DOHH2 (cell line): ENCODE data around the gene VTI1A.

ENCODE experiments used
- H3F3A ChIP-seq: fragments of 200-600 bp; sonication (generic), shearing (Covaris generic); 2 replicates; pipeline ENCODE4 v1.6.0; 2016; ENCODE audit warnings: antibody characterized with exemption, mild to moderate bottlenecking; ENCODE audit not compliant: control insufficient read depth, insufficient read depth
- H3K27ac ChIP-seq: fragments of 200-600 bp; sonication (generic); 2 replicates; pipeline ENCODE4 v1.5.1; 2014; ENCODE audit warnings: low read depth, mild to moderate bottlenecking, low read length, moderate library complexity
- H3K27me3 ChIP-seq: fragments of 200-600 bp; sonication (generic); 2 replicates; pipeline ENCODE4 v1.6.1; 2014; ENCODE audit warnings: mild to moderate bottlenecking, low read length, mixed read lengths; ENCODE audit not compliant: control insufficient read depth
- H3K36me3 ChIP-seq: fragments of 200-600 bp; sonication (generic); 2 replicates; pipeline ENCODE4 v1.6.1; 2014; ENCODE audit warnings: mild to moderate bottlenecking, low read length, moderate library complexity, mixed read lengths; ENCODE audit not compliant: control insufficient read depth
- H3K4me1 ChIP-seq: fragments of 200-600 bp; sonication (generic); 2 replicates; pipeline ENCODE4 v1.6.1; 2014; ENCODE audit warnings: mild to moderate bottlenecking, low read length, mixed read lengths; ENCODE audit not compliant: control insufficient read depth
- H3K4me2 ChIP-seq: fragments of 200-600 bp; sonication (generic); 2 replicates; pipeline ENCODE4 v1.6.0; 2014; ENCODE audit warnings: mild to moderate bottlenecking, low read length, moderate library complexity
- H3K4me3 ChIP-seq: fragments of 200-600 bp; sonication (generic); 2 replicates; pipeline ENCODE4 v1.5.1; 2014; ENCODE audit warnings: mild to moderate bottlenecking, low read length, mixed read lengths
- H3K79me2 ChIP-seq: fragments of 200-600 bp; sonication (generic); 2 replicates; pipeline ENCODE4 v1.6.1; 2014; ENCODE audit warnings: mild to moderate bottlenecking, low read length, mixed read lengths; ENCODE audit not compliant: control insufficient read depth
- H3K9me2 ChIP-seq: fragments of 200-600 bp; sonication (generic); replicated peaks from 2 replicates; pipeline ENCODE4 v1.6.1; 2014; ENCODE audit warnings: mild to moderate bottlenecking, low read length, mixed read lengths; ENCODE audit not compliant: control insufficient read depth
- H3K9me3 ChIP-seq: fragments of 200-600 bp; sonication (generic); 2 replicates; pipeline ENCODE4 v1.6.1; 2014; ENCODE audit warnings: antibody characterized with exemption, low read length, mixed read lengths; ENCODE audit not compliant: control insufficient read depth, insufficient read depth
- H4K20me1 ChIP-seq: fragments of 200-600 bp; sonication (generic); 2 replicates; pipeline ENCODE4 v1.6.0; 2014; ENCODE audit warnings: low read depth, mild to moderate bottlenecking, antibody characterized with exemption, low read length, moderate library complexity; ENCODE audit not compliant: control insufficient read depth, insufficient read depth
- EZH2phosphoT487 ChIP-seq: fragments of 200-600 bp; sonication (generic); IDR thresholded peaks from 2 replicates; pipeline ENCODE4 v1.6.1; 2017; ENCODE audit warnings: borderline replicate concordance, mild to moderate bottlenecking, antibody characterized with exemption, low read length, moderate library complexity, mixed read lengths
- TF ChIP-seq, protein P1 (sequence below): fragments of 200-600 bp; sonication (generic); IDR thresholded peaks from one replicate; pipeline ENCODE4 v1.5.1; 2014; ENCODE audit warnings: antibody characterized with exemption, mild to moderate bottlenecking, low read depth, low read length; ENCODE audit not compliant: poor library complexity, severe bottlenecking

VTI1A gene

DNA sequence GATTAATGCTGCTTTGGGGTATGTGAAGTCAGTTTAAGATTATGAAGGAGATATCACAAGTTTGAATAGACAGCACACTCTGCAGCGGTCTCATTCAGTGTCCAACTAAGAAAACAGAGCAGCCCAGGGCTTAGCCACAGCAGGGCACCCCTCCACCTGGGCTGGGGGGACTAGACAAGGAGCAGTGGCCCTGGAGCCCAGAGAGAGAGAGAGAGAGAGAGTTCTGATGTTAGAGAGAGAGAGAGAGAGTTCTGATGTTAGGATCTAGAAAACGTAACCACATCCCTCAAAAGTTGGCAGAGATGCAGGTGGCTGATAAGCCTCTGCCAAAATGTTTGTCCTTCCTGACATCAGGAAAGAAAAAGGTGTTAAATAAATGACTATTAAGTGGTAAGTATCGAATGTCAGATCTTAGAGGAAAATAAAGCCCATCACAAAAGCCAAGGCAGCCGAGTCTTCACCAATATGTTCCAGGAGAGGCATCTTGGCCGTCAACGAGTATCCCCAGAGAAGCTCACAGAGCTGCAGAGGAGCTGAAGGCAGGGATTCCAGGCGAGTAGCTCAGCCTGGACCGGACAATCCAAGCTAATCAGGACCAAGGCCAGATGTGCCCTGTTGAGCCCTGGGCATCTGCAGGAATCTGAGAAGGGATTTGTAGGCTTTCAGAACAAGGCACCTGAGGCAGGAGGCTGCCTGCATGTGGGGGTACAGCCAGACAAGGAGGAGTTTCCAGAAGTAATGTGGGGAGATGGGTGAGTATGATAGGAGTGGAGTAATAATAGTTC, 352.9 kb downstream of the VTI1A start:
- Histone ChIP-seq H3K4me1 (no peaks in the 10 kb centered on the region), H3K27ac (no peak overlapping the region), H3K79me2 (no peaks in the 10 kb centered on the region), H3K27me3 (no peaks in the 10 kb centered on the region), H3K36me3 (no peaks in the 10 kb centered on the region), H4K20me1 (no peaks in the 10 kb centered on the region), H3K9me3 (no peaks in the 10 kb centered on the region), H3F3A (no peaks in the 10 kb centered on the region), H3K4me2 (no peak overlapping the region), H3K9me2 (no peaks in the 10 kb centered on the region), H3K4me3 (no peak overlapping the region)
- no peak for TF ChIP-seq EZH2phosphoT487
- TF ChIP-seq, protein P1, sequence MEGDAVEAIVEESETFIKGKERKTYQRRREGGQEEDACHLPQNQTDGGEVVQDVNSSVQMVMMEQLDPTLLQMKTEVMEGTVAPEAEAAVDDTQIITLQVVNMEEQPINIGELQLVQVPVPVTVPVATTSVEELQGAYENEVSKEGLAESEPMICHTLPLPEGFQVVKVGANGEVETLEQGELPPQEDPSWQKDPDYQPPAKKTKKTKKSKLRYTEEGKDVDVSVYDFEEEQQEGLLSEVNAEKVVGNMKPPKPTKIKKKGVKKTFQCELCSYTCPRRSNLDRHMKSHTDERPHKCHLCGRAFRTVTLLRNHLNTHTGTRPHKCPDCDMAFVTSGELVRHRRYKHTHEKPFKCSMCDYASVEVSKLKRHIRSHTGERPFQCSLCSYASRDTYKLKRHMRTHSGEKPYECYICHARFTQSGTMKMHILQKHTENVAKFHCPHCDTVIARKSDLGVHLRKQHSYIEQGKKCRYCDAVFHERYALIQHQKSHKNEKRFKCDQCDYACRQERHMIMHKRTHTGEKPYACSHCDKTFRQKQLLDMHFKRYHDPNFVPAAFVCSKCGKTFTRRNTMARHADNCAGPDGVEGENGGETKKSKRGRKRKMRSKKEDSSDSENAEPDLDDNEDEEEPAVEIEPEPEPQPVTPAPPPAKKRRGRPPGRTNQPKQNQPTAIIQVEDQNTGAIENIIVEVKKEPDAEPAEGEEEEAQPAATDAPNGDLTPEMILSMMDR, result no peak

DNA sequence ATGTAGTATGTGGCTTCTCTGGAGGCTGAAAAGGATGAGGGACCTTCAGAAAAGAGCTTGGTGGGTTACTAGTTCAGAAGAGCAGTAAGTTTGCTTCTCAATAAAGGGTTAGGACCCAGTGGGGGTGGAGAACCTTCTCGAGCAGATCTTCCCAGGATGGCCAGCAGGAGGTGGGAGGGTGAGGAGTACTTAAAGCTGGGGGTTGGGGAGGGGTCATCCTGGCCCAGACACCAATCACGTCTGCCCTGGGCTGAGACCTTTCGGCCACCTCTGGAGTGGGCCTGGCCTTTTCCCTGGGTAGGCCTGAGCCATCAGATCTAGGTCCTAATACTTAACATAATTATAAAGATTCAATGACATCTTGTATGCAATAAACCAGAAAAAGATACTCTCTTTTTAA, 354.0 kb downstream of the VTI1A start:
- no peaks in the 10 kb centered on the region for H3K9me3 ChIP-seq
- TF ChIP-seq, protein P1, result no peak
- TF ChIP-seq EZH2phosphoT487, result no peak
- H3K27ac ChIP-seq, result no peak overlapping the region
- no peaks in the 10 kb centered on the region for H3K36me3 ChIP-seq
- H3K4me2 ChIP-seq, result no peak overlapping the region
- H3K27me3 ChIP-seq, result no peaks in the 10 kb centered on the region
- H3K4me1 ChIP-seq, result no peaks in the 10 kb centered on the region
- no peak overlapping the region for H3K4me3 ChIP-seq
- no peaks in the 10 kb centered on the region for H3F3A ChIP-seq
- H3K79me2 ChIP-seq, result no peaks in the 10 kb centered on the region
- H4K20me1 ChIP-seq, result no peaks in the 10 kb centered on the region
- no peaks in the 10 kb centered on the region for H3K9me2 ChIP-seq

DNA sequence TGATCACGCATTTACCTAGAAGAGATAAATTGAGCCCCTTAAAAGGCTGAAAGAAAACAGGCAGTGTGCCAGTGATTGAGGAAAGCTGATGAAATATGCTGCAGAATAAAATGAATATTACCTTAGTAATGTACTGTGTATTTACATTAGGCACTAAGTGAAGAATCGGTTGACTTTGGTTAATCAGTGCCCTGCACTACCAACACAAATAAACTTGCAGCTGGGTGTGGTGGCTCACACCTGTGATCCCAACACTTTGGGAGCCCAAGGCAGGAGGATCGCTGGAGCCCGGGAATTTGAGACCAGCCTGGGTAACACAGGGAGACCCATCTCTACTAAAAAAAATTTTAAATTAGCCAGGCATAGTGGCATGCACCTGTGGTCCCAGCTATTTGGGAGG, 354.7 kb downstream of the VTI1A start:
- no peaks in the 10 kb centered on the region for H3F3A ChIP-seq
- H3K4me3 ChIP-seq, result no peak overlapping the region
- no peaks in the 10 kb centered on the region for H3K4me1 ChIP-seq
- no peaks in the 10 kb centered on the region for H4K20me1 ChIP-seq
- TF ChIP-seq EZH2phosphoT487, result no peak
- TF ChIP-seq, protein P1, result no peak
- no peak overlapping the region for H3K4me2 ChIP-seq
- H3K27ac ChIP-seq, result no peak overlapping the region
- no peaks in the 10 kb centered on the region for H3K9me3 ChIP-seq
- H3K27me3 ChIP-seq, result no peaks in the 10 kb centered on the region
- no peaks in the 10 kb centered on the region for H3K79me2 ChIP-seq
- no peaks in the 10 kb centered on the region for H3K36me3 ChIP-seq
- H3K9me2 ChIP-seq, result no peaks in the 10 kb centered on the region
